Lower leg skin (tissue), 3 donors: Measurements from ENCODE around the gene EHMT1.

Experiments
- POLR2A ChIP-seq, 2 donors: fragments of 450-650 bp; IDR thresholded peaks; one replicate each; pipeline ENCODE4 v1.6.1; 2016 to 2017; ENCODE audit warnings: antibody characterized with exemption in 2 of 2, mild to moderate bottlenecking in 1 of 2, moderate library complexity in 1 of 2
- TF ChIP-seq, protein P1 (sequence below), 3 donors: fragments of 450-650 bp; IDR thresholded peaks; one replicate each; pipeline ENCODE4 v1.5.1; 2016; ENCODE audit warnings: antibody characterized with exemption in 3 of 3, mild to moderate bottlenecking in 3 of 3, moderate library complexity in 2 of 3

DNA sequence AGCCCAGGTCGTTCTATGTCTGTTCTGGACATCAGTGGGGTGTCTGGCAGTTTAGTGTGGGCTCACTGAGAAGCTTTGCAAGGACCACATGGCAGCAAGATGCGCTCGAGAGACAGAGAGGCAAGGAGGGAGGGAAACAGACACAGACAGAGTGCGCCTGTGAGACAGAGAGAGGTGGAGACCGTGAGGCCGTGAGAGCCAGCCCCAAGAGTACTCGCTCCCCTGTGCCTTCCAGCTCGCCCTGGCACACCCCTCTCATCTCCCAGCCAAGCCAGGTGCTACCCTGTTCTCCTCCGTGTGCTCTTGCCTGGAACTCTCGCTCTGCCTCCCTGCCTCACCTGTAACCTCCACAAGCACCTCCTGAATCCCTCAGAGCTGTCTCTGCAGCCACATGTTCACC, 106.8 kb downstream of the EHMT1 start:
- TF ChIP-seq, protein P1, sequence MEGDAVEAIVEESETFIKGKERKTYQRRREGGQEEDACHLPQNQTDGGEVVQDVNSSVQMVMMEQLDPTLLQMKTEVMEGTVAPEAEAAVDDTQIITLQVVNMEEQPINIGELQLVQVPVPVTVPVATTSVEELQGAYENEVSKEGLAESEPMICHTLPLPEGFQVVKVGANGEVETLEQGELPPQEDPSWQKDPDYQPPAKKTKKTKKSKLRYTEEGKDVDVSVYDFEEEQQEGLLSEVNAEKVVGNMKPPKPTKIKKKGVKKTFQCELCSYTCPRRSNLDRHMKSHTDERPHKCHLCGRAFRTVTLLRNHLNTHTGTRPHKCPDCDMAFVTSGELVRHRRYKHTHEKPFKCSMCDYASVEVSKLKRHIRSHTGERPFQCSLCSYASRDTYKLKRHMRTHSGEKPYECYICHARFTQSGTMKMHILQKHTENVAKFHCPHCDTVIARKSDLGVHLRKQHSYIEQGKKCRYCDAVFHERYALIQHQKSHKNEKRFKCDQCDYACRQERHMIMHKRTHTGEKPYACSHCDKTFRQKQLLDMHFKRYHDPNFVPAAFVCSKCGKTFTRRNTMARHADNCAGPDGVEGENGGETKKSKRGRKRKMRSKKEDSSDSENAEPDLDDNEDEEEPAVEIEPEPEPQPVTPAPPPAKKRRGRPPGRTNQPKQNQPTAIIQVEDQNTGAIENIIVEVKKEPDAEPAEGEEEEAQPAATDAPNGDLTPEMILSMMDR (IDR thresholded peaks at IDR 0.05): no peak
- no peak for TF ChIP-seq POLR2A (IDR thresholded peaks at IDR 0.05)
